ENCODE measurements around the gene GOSR1. TPM values are rescaled to one million over a fixed set of nuclear protein-coding genes. Genes with fewer than 3 reads are reported as not detected.

GOSR1 gene
- 59.9 and 60.7 TPM in 2 replicates for total RNA-seq

DNA sequence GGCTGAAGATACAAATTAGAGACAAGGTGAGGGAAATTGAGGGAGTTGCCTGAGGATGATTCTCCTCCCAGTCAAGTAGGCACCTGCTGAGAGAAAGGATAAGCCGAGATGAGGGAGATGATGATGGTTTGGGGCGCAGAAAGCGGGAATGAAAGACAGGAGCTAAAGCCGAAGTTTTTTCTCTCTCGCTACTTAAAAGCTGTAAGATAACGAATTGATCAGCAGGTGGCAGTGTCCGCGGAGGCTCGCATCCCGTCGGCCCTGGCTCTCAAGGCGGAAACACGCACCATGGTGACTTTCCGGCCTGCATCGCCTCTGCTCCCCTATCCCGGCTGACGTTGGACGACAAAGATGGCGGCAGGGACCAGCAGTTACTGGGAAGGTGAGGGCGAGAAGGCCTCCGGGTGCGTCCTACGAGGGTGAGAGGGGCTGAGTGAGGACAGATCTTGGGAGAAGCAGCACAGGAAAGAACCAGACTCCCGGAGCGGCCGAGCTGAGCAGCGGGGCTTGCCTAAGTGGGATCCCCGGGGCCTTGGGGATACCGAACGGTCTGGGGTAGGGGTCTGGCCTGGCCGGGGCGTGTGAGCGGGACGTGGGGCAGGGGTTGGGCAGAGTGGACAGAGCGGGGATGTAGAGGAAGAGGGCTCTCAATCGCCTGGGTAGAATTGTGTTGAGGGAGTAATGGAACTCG, at the start of gene GOSR1:
Gene GOSR1, plus strand, starts transcription at position 326 of the 691 bp plus-strand sequence. Its CDS starts 26 bp downstream, at position 352.
- peak; percentile 99 for ATAC-seq (ENCODE audit: low read depth)
- ChIA-PET POLR2A (interaction anchor here (0.6 to 2.7 kb wide), 8 partner anchors 121 to 1257 kb away, joined by 3 to 18 read pairs (median 4); partner anchors contain the start of gene CRLF3), CTCF (interaction anchor here (0.8 to 2.4 kb wide), 8 partner anchors 8 to 738 kb away, joined by 3 to 8 read pairs (median 5); no protein-coding TSS in a partner anchor)
- H3K9me3 Mint-ChIP-seq: no peaks in the 10 kb centered on the region
- DNase-seq: peak; percentile 79
- H3K4me1 Mint-ChIP-seq: peaks cover 30% of the 10 kb centered on the region
- H3K27ac Mint-ChIP-seq: peak within 1 kb of the TSS; percentile 97
- H3K4me3 Mint-ChIP-seq: peak within 1 kb of the TSS; percentile 97
- no peaks in the 10 kb centered on the region for H3K27me3 Mint-ChIP-seq
- H3K36me3 Mint-ChIP-seq (ENCODE audit: low read depth): peaks cover 36% of the 10 kb centered on the region
- intact Hi-C loops (cut with micrococcal nuclease): loop anchor here (1.0 to 10.0 kb wide), 13 partner anchors 74 to 739 kb away; partner anchors contain the start of genes ATAD5, BLMH, CPD and TEFM
- TF ChIP-seq, protein P1, sequence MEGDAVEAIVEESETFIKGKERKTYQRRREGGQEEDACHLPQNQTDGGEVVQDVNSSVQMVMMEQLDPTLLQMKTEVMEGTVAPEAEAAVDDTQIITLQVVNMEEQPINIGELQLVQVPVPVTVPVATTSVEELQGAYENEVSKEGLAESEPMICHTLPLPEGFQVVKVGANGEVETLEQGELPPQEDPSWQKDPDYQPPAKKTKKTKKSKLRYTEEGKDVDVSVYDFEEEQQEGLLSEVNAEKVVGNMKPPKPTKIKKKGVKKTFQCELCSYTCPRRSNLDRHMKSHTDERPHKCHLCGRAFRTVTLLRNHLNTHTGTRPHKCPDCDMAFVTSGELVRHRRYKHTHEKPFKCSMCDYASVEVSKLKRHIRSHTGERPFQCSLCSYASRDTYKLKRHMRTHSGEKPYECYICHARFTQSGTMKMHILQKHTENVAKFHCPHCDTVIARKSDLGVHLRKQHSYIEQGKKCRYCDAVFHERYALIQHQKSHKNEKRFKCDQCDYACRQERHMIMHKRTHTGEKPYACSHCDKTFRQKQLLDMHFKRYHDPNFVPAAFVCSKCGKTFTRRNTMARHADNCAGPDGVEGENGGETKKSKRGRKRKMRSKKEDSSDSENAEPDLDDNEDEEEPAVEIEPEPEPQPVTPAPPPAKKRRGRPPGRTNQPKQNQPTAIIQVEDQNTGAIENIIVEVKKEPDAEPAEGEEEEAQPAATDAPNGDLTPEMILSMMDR (IDR thresholded peaks at IDR 0.05): no peak

DNA sequence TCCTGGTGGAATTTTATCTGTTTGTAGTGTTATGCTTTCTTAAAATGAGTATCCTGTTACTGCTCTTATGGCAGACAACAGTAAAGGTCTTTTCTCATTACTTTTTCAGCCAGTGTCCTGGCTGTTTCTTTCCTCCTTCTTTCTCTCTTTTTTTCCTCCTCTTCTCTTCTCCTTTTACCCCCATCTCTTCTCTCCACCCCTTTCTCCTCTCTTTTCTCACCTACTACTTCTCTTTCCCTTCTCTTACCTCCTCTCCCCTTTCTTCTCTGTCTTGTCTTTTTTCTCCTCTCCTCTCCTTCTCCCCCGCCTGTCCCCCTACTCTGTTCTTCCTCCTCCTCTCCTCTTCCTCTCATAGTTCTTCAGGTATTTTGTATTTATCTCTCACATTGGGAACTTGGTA, 49.6 kb upstream of the GOSR1 start:
- Mint-ChIP-seq H3K9me3 (no peaks in the 10 kb centered on the region), H3K36me3 (ENCODE audit: low read depth) (peaks cover 12% of the 10 kb centered on the region), H3K4me3 (no peak overlapping the region), H3K27ac (no peak overlapping the region), H3K27me3 (no peaks in the 10 kb centered on the region), H3K4me1 (no peaks in the 10 kb centered on the region)
- ChIA-PET CTCF (no interaction called here), POLR2A (no interaction called here)
- DNase-seq (no peak), ATAC-seq (ENCODE audit: low read depth) (no peak)
- intact Hi-C loops (cut with micrococcal nuclease): no loop called here
- TF ChIP-seq, protein P1 (IDR thresholded peaks at IDR 0.05): no peak

DNA sequence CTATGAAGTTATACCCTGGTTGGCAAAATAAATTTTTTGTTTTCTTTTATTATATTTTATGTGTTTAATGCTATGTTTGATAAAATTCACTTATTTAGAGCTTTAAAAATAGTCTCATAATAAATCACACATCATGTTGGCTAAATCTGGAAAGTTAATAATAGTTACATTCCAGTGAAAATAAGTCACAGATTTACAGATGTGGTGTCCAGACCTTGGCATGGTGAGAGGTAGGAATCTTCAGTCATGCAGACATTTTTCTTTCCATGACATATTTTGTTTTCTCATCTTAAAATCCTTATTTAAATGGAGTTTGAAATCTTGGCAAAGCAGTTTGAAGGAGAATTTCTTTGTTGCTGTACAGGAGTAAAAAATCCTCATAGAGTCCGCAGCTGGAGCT, 48.1 kb upstream of the GOSR1 start:
- intact Hi-C loops (cut with micrococcal nuclease): no loop called here
- no peak overlapping the region for H3K27ac Mint-ChIP-seq
- CTCF ChIA-PET: no interaction called here
- H3K4me3 Mint-ChIP-seq: no peak overlapping the region
- no peaks in the 10 kb centered on the region for H3K9me3 Mint-ChIP-seq
- DNase-seq: no peak
- H3K36me3 Mint-ChIP-seq (ENCODE audit: low read depth): peaks cover 14% of the 10 kb centered on the region
- POLR2A ChIA-PET: no interaction called here
- ATAC-seq (ENCODE audit: low read depth): no peak
- H3K27me3 Mint-ChIP-seq: no peaks in the 10 kb centered on the region
- TF ChIP-seq, protein P1 (IDR thresholded peaks at IDR 0.05): no peak
- H3K4me1 Mint-ChIP-seq: no peaks in the 10 kb centered on the region

DNA sequence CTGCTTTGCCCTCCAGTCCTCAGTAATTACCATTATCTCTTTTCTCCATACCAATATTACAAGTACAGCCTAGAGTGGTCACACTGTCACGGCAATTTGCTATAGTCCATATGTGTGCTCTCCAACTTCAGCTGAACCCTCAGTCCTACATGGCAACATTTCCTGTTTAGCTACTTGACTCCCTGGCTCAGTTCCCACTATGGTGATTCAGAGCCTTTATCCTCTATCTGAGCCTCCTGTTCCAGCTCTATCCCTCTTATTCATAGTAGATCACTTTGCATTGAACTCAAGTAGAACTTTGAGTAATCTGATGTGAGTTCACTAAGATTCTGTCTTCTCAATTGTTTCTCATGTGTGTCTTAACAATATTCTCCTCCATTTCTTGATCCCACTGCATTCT, 43.7 kb upstream of the GOSR1 start:
- Mint-ChIP-seq H3K4me1 (no peaks in the 10 kb centered on the region), H3K36me3 (ENCODE audit: low read depth) (peaks cover 10% of the 10 kb centered on the region), H3K27ac (no peak overlapping the region), H3K27me3 (no peaks in the 10 kb centered on the region), H3K4me3 (no peak overlapping the region), H3K9me3 (no peaks in the 10 kb centered on the region)
- no peak for ATAC-seq (ENCODE audit: low read depth)
- ChIA-PET POLR2A (no interaction called here), CTCF (no interaction called here)
- intact Hi-C loops (cut with micrococcal nuclease): no loop called here
- TF ChIP-seq, protein P1 (IDR thresholded peaks at IDR 0.05): no peak
- no peak for DNase-seq

DNA sequence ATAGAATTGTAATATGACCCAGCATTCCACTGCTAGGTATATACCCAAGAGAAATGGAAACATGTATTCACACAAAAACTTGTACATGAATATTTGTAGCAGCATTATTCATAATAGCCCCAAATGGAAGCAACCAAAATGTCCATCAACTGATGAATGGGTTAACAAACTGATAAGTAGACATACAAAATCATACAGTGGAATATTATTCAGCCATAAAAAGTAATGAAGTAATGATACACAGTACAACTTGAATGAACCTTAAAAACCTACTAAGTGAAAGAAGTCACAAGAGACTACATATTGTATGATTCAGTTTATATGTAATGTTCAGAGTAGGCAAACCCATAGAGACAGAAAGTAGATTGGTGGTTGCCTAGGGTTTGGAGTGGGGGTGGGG, 40.5 kb upstream of the GOSR1 start:
- Mint-ChIP-seq H3K27me3 (no peaks in the 10 kb centered on the region), H3K27ac (no peak overlapping the region), H3K36me3 (ENCODE audit: low read depth) (peaks cover 6% of the 10 kb centered on the region), H3K4me3 (no peak overlapping the region), H3K4me1 (no peaks in the 10 kb centered on the region), H3K9me3 (no peaks in the 10 kb centered on the region)
- ATAC-seq (ENCODE audit: low read depth): no peak
- TF ChIP-seq, protein P1 (IDR thresholded peaks at IDR 0.05): no peak
- ChIA-PET CTCF (no interaction called here), POLR2A (no interaction called here)
- DNase-seq: no peak
- intact Hi-C loops (cut with micrococcal nuclease): no loop called here
